Suppressor macrophage treated with lipopolysaccharide for 4 hours (primary cell): ENCODE measurements around the gene ATF6B.

Experiments
- DNase-seq: peaks from one replicate; pipeline ENCODE4 v3.0.0-alpha.2; 2020

The ATF6B gene

GRCh38 chr6:32129297-32130088, 1.4 kb upstream of the ATF6B start:
- no peak for DNase-seq

GRCh38 chr6:32128751-32129296, 778 bp upstream of the ATF6B start:
- no peak for DNase-seq

- DNase-seq = no peak
Measured at GRCh38 chr6:32127409-32127716, 683 bp downstream of the ATF6B start.

- DNase-seq = no peak
Measured at GRCh38 chr6:32126880-32127279, 1.2 kb downstream of the ATF6B start.

GRCh38 chr6:32123681-32124080, 4.4 kb downstream of the ATF6B start:
- no peak for DNase-seq

- DNase-seq = no peak
Measured at GRCh38 chr6:32120573-32121059, 7.4 kb downstream of the ATF6B start.

GRCh38 chr6:32118782-32119628, 9.0 kb downstream of the ATF6B start:
- peak; percentile 82 for DNase-seq

- no peak for DNase-seq
Measured at GRCh38 chr6:32117461-32117860, 10.6 kb downstream of the ATF6B start.

- no peak for DNase-seq
Measured at GRCh38 chr6:32116674-32117073, 11.4 kb downstream of the ATF6B start.

- no peak for DNase-seq
Measured at GRCh38 chr6:32115623-32116022, 12.4 kb downstream of the ATF6B start.

GRCh38 chr6:32114796-32115195, 13.2 kb downstream of the ATF6B start:
- DNase-seq = no peak

GRCh38 chr6:32113386-32114352, 14.4 kb downstream of the ATF6B start:
- no peak for DNase-seq

- DNase-seq = no peak
Measured at GRCh38 chr6:32112431-32112980, 15.5 kb downstream of the ATF6B start.

- no peak for DNase-seq
Measured at GRCh38 chr6:32111424-32112066, 16.5 kb downstream of the ATF6B start.

- no peak for DNase-seq
Measured at GRCh38 chr6:32110632-32111031, 17.4 kb downstream of the ATF6B start.

- DNase-seq = no peak
Measured at GRCh38 chr6:32109765-32110160, 18.3 kb downstream of the ATF6B start.

GRCh38 chr6:32109114-32109764, 18.8 kb downstream of the ATF6B start, which contains the start of gene TNXB:
Gene TNXB, minus strand, starts transcription at chr6:32109338. Its CDS starts 11,140 bp downstream, at chr6:32098198.
- DNase-seq = no peak

- DNase-seq = no peak
Measured at GRCh38 chr6:32108727-32109113, 19.3 kb downstream of the ATF6B start.

- no peak for DNase-seq
Measured at GRCh38 chr6:32108094-32108627, 19.9 kb downstream of the ATF6B start.

- DNase-seq = no peak
Measured at GRCh38 chr6:32107406-32107805, 20.6 kb downstream of the ATF6B start.

GRCh38 chr6:32105433-32105832, 22.6 kb downstream of the ATF6B start:
- peak; percentile 12 for DNase-seq
